Raji (cell line): ENCODE results near the gene KCNQ2.

Experiments
- POLR2A ChIP-seq: IDR thresholded peaks from 2 replicates; pipeline ENCODE4 v1.6.1; 2011; ENCODE audit warnings: low read depth, low read length, control low read depth; ENCODE audit not compliant: insufficient read depth

The KCNQ2 gene

GRCh38 chr20:63357921-63358905 lies 114.2 kb downstream of the KCNQ2 start:
- no peak for TF ChIP-seq POLR2A

- TF ChIP-seq POLR2A, result no peak
These were observed 115.2 kb downstream of the KCNQ2 start for GRCh38 chr20:63356931-63357879.

GRCh38 chr20:63356511-63356910 lies 115.9 kb downstream of the KCNQ2 start:
- no peak for TF ChIP-seq POLR2A

- TF ChIP-seq POLR2A, result no peak
These were observed 116.6 kb downstream of the KCNQ2 start for GRCh38 chr20:63355781-63356295.

GRCh38 chr20:63354636-63355350 lies 117.7 kb downstream of the KCNQ2 start:
- TF ChIP-seq POLR2A, result no peak

GRCh38 chr20:63352811-63353221 lies 119.6 kb downstream of the KCNQ2 start:
- no peak for TF ChIP-seq POLR2A

GRCh38 chr20:63351811-63352591 lies 120.5 kb downstream of the KCNQ2 start:
- no peak for TF ChIP-seq POLR2A

GRCh38 chr20:63351326-63351700 lies 121.1 kb downstream of the KCNQ2 start:
- TF ChIP-seq POLR2A, result no peak

- no peak for TF ChIP-seq POLR2A
These were observed 121.7 kb downstream of the KCNQ2 start for GRCh38 chr20:63350597-63351325.
